DOHH2 (cell line): Measurements from ENCODE around the gene BGN.

Source experiments
- H3F3A ChIP-seq: fragments of 200-600 bp; sonication (generic), shearing (Covaris generic); 2 replicates; pipeline ENCODE4 v1.6.0; 2016; ENCODE audit warnings: antibody characterized with exemption, mild to moderate bottlenecking; ENCODE audit not compliant: control insufficient read depth, insufficient read depth
- H3K27ac ChIP-seq: fragments of 200-600 bp; sonication (generic); 2 replicates; pipeline ENCODE4 v1.5.1; 2014; ENCODE audit warnings: low read depth, mild to moderate bottlenecking, low read length, moderate library complexity
- H3K27me3 ChIP-seq: fragments of 200-600 bp; sonication (generic); 2 replicates; pipeline ENCODE4 v1.6.1; 2014; ENCODE audit warnings: mild to moderate bottlenecking, low read length, mixed read lengths; ENCODE audit not compliant: control insufficient read depth
- H3K36me3 ChIP-seq: fragments of 200-600 bp; sonication (generic); 2 replicates; pipeline ENCODE4 v1.6.1; 2014; ENCODE audit warnings: mild to moderate bottlenecking, low read length, moderate library complexity, mixed read lengths; ENCODE audit not compliant: control insufficient read depth
- H3K4me1 ChIP-seq: fragments of 200-600 bp; sonication (generic); 2 replicates; pipeline ENCODE4 v1.6.1; 2014; ENCODE audit warnings: mild to moderate bottlenecking, low read length, mixed read lengths; ENCODE audit not compliant: control insufficient read depth
- H3K4me2 ChIP-seq: fragments of 200-600 bp; sonication (generic); 2 replicates; pipeline ENCODE4 v1.6.0; 2014; ENCODE audit warnings: mild to moderate bottlenecking, low read length, moderate library complexity
- H3K4me3 ChIP-seq: fragments of 200-600 bp; sonication (generic); 2 replicates; pipeline ENCODE4 v1.5.1; 2014; ENCODE audit warnings: mild to moderate bottlenecking, low read length, mixed read lengths
- H3K79me2 ChIP-seq: fragments of 200-600 bp; sonication (generic); 2 replicates; pipeline ENCODE4 v1.6.1; 2014; ENCODE audit warnings: mild to moderate bottlenecking, low read length, mixed read lengths; ENCODE audit not compliant: control insufficient read depth
- H3K9me2 ChIP-seq: fragments of 200-600 bp; sonication (generic); replicated peaks from 2 replicates; pipeline ENCODE4 v1.6.1; 2014; ENCODE audit warnings: mild to moderate bottlenecking, low read length, mixed read lengths; ENCODE audit not compliant: control insufficient read depth
- H3K9me3 ChIP-seq: fragments of 200-600 bp; sonication (generic); 2 replicates; pipeline ENCODE4 v1.6.1; 2014; ENCODE audit warnings: antibody characterized with exemption, low read length, mixed read lengths; ENCODE audit not compliant: control insufficient read depth, insufficient read depth
- H4K20me1 ChIP-seq: fragments of 200-600 bp; sonication (generic); 2 replicates; pipeline ENCODE4 v1.6.0; 2014; ENCODE audit warnings: low read depth, mild to moderate bottlenecking, antibody characterized with exemption, low read length, moderate library complexity; ENCODE audit not compliant: control insufficient read depth, insufficient read depth
- EZH2phosphoT487 ChIP-seq: fragments of 200-600 bp; sonication (generic); IDR thresholded peaks from 2 replicates; pipeline ENCODE4 v1.6.1; 2017; ENCODE audit warnings: borderline replicate concordance, mild to moderate bottlenecking, antibody characterized with exemption, low read length, moderate library complexity, mixed read lengths
- TF ChIP-seq, protein P1 (sequence below): fragments of 200-600 bp; sonication (generic); IDR thresholded peaks from one replicate; pipeline ENCODE4 v1.5.1; 2014; ENCODE audit warnings: antibody characterized with exemption, mild to moderate bottlenecking, low read depth, low read length; ENCODE audit not compliant: poor library complexity, severe bottlenecking

BGN gene

GRCh38 chrX:153539171-153539978 is 44.6 kb downstream of the BGN start:
- no peaks in the 10 kb centered on the region for H3K27me3 ChIP-seq
- H3K36me3 ChIP-seq = no peaks in the 10 kb centered on the region
- H3K27ac ChIP-seq = no peak overlapping the region
- no peaks in the 10 kb centered on the region for H3K4me1 ChIP-seq
- H3K9me2 ChIP-seq = no peaks in the 10 kb centered on the region
- no peaks in the 10 kb centered on the region for H3F3A ChIP-seq
- H4K20me1 ChIP-seq = no peaks in the 10 kb centered on the region
- no peak overlapping the region for H3K4me3 ChIP-seq
- H3K79me2 ChIP-seq = no peaks in the 10 kb centered on the region
- H3K9me3 ChIP-seq = no peaks in the 10 kb centered on the region
- TF ChIP-seq EZH2phosphoT487 = no peak
- TF ChIP-seq, protein P1, sequence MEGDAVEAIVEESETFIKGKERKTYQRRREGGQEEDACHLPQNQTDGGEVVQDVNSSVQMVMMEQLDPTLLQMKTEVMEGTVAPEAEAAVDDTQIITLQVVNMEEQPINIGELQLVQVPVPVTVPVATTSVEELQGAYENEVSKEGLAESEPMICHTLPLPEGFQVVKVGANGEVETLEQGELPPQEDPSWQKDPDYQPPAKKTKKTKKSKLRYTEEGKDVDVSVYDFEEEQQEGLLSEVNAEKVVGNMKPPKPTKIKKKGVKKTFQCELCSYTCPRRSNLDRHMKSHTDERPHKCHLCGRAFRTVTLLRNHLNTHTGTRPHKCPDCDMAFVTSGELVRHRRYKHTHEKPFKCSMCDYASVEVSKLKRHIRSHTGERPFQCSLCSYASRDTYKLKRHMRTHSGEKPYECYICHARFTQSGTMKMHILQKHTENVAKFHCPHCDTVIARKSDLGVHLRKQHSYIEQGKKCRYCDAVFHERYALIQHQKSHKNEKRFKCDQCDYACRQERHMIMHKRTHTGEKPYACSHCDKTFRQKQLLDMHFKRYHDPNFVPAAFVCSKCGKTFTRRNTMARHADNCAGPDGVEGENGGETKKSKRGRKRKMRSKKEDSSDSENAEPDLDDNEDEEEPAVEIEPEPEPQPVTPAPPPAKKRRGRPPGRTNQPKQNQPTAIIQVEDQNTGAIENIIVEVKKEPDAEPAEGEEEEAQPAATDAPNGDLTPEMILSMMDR = peak; percentile 81
- no peak overlapping the region for H3K4me2 ChIP-seq

GRCh38 chrX:153539979-153540358 is 45.2 kb downstream of the BGN start:
- H3K9me2 ChIP-seq = no peaks in the 10 kb centered on the region
- H3F3A ChIP-seq = no peaks in the 10 kb centered on the region
- no peaks in the 10 kb centered on the region for H3K79me2 ChIP-seq
- H3K27ac ChIP-seq = no peak overlapping the region
- H3K4me1 ChIP-seq = no peaks in the 10 kb centered on the region
- no peaks in the 10 kb centered on the region for H3K9me3 ChIP-seq
- H4K20me1 ChIP-seq = no peaks in the 10 kb centered on the region
- no peak overlapping the region for H3K4me2 ChIP-seq
- H3K36me3 ChIP-seq = no peaks in the 10 kb centered on the region
- H3K4me3 ChIP-seq = no peak overlapping the region
- TF ChIP-seq EZH2phosphoT487 = no peak
- TF ChIP-seq, protein P1 = no peak
- no peaks in the 10 kb centered on the region for H3K27me3 ChIP-seq

GRCh38 chrX:153544727-153545126 is 49.9 kb downstream of the BGN start:
- H3K9me2 ChIP-seq = no peaks in the 10 kb centered on the region
- no peak overlapping the region for H3K4me3 ChIP-seq
- H3K36me3 ChIP-seq = no peaks in the 10 kb centered on the region
- no peaks in the 10 kb centered on the region for H3K79me2 ChIP-seq
- H3K27ac ChIP-seq = no peak overlapping the region
- H3K4me2 ChIP-seq = no peak overlapping the region
- H3K4me1 ChIP-seq = no peaks in the 10 kb centered on the region
- no peaks in the 10 kb centered on the region for H4K20me1 ChIP-seq
- H3F3A ChIP-seq = no peaks in the 10 kb centered on the region
- TF ChIP-seq, protein P1 = no peak
- TF ChIP-seq EZH2phosphoT487 = no peak
- H3K9me3 ChIP-seq = no peaks in the 10 kb centered on the region
- no peaks in the 10 kb centered on the region for H3K27me3 ChIP-seq
